ENCODE data around the gene ERC2.

Gene ERC2

GRCh38 chr3:55620351-55621025, 847.8 kb downstream of the ERC2 start:
- DNase-seq (ENCODE audit: low read depth): no peak

DNA sequence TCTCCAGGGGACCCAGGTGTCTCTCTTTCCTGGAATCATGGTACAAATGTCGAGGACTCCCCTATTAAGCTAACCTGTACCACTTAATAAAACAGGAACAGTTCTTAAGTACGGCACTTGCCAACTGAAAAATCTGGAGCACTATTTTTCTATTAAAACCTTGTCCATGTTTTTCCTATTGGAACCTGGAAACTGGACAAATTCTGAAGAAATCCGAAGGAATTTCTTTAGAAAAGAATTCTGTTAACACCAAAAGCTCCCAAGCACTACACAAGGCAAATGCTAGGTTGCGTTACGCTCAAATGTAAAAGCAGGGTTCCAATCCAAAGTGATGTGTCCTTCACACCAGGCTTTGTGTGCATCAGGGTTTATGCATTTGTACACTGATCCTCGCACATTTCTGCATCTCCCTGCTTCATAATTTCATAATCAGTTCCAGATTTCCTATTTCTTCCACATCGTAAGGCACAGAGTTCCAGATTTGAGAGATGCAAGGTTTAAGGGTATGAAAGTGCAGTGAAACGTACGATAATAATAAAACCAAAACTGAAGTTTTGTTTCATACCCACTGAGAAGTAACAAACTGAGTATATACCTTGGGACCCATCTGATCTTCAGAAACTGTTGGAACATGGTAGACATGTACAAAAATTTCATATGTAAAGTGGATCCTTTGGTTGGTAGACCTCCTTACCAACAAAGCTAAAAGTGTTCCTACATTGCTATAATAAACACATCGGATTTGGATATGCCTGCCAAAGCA, 849.0 kb downstream of the ERC2 start:
- no peak for DNase-seq (ENCODE audit: low read depth)

- DNase-seq (ENCODE audit: low read depth): no peak
These were observed 850.9 kb downstream of the ERC2 start for GRCh38 chr3:55617385-55617784.

GRCh38 chr3:55616803-55617202, 851.5 kb downstream of the ERC2 start:
- DNase-seq (ENCODE audit: low read depth): no peak

- DNase-seq (ENCODE audit: low read depth): no peak
These were observed 852.5 kb downstream of the ERC2 start for GRCh38 chr3:55615694-55616295.

DNA sequence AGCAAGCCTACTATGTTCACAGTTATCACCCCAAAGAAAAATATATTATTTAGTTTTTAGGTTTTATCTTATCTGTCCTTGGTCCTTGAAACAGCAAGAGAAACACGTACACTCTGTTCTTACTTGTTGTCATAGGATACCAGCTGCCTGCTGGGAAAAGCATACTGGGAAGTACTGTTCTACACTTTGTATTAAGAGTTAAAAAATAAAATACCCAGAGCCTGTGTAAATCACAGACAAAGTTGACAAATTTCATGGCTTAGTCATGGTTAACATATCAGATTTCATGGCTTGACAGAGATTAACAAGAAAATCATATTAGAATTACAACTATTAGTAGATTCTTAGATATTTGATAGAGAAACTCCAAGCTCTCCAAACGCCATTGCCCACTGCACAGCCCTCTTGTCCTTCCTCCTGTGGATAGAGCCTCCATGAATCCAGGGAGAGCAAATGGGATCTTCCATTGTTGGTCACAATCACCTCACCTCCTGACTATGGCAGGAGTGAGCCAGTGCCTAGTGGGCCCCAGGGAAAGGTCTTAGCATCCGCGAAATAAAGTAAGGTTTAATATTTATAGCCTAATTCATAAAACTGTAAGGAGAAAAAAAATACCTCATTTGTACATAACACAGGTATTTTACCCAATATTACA, 853.1 kb downstream of the ERC2 start:
- DNase-seq (ENCODE audit: low read depth): no peak

- no peak for DNase-seq (ENCODE audit: low read depth)
These were observed 857.1 kb downstream of the ERC2 start for GRCh38 chr3:55611121-55611520.

- DNase-seq (ENCODE audit: low read depth): no peak
These were observed 858.9 kb downstream of the ERC2 start for GRCh38 chr3:55609230-55609827.

DNA sequence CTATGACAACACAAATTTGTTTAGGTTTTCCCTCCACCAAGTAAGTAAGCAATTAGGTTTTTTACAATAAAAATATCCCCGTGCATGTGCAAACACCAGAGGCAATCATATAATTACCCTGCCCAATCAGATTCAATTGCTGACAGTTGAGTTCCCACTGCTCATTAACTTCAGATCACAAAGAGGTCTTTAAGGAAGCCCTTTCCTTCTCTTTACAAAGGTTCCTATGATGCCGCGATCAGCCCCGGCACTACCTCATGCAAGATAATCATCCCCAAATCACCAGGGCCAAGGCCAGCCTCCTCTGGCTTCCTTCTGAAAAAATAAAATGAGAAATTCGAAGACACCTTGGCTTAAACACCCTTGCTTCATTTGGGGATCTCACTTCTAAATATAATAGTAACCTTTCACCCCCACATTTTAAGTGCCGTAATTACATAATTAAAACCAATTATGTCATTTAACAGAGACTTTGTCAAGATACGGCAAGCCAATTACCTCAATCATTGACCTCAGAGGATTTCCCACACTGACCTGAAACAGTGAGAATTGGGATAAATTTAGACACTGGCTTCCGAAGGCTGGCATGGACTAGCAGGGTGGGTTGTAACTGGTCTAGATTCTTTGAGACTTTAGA, 859.8 kb downstream of the ERC2 start:
- no peak for DNase-seq (ENCODE audit: low read depth)

- DNase-seq (ENCODE audit: low read depth): no peak
These were observed 860.4 kb downstream of the ERC2 start for GRCh38 chr3:55607844-55608243.

DNA sequence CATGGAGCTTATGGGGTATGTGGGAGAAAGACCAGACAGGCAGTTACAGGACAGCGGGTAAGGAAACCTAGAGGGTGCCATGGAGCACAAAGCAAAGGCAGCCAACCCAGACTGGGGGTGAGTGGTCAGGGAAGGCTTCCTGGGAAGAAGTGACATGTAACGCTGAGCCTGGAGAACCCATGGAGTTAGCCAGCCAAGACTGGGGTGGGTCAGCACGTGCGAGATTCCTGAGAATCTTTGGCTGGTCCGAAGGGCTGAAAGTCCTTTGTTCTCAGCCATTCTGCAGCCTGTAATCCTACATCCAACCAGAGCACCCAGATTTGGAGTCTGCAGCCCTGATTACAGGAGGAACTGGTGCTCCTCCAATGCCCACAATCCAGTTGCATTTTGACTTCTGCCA, 861.1 kb downstream of the ERC2 start:
- no peak for DNase-seq (ENCODE audit: low read depth)

- DNase-seq (ENCODE audit: low read depth): no peak
These were observed 862.6 kb downstream of the ERC2 start for GRCh38 chr3:55605443-55606236.

- no peak for DNase-seq (ENCODE audit: low read depth)
These were observed 863.4 kb downstream of the ERC2 start for GRCh38 chr3:55604846-55605245.

DNA sequence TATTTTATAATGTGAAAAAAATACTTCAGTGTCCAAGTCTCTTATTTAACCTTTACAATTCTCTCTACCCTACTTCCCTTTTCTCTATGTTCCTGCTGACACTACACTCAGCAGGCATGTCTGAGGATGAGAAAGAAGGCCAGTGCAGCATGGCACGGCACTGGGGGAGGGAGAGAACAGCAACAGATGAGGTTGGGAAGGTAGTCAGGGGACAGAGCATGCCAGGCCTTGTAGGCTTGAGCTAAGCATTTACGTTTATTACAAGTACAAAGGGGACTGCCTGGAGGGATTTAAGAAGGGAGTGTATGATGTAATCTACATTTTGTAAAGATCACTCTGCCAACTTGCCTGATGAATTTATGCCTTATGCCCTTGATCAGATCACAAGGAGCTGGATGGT, 863.9 kb downstream of the ERC2 start:
- no peak for DNase-seq (ENCODE audit: low read depth)

DNA sequence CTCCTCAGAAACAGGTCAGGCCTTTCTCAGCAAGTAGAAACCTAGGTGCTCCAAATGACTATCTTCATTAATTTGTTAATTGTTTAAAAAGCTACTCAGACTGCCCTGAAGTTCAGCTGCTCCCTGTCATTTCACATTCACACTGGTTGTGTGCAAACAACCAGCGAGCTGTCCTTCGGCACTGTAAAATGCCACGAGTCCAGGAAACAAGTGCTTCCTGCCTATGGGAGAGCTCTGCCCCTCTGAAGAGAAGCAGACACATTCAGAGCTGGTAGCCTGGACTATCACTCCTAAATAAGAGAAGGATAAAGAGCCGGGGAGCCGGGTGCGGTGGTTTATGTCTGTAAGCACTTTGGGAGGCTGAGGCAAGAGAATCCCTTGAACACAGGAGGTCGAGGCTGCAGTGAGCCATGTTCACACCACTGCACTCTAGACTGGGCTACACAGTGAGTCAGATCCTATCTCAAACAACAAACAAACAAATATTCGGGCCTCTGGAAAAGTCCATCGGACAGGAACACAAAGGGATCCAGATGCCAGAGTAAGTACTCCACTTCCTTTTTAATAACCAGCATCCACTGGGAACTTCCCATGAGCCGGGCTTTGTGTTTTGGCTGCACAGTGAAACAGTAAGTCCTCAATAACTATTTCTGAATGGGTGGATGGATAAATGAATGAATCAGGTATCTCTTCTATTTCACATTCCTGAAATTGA, 866.7 kb downstream of the ERC2 start:
- no peak for DNase-seq (ENCODE audit: low read depth)

DNA sequence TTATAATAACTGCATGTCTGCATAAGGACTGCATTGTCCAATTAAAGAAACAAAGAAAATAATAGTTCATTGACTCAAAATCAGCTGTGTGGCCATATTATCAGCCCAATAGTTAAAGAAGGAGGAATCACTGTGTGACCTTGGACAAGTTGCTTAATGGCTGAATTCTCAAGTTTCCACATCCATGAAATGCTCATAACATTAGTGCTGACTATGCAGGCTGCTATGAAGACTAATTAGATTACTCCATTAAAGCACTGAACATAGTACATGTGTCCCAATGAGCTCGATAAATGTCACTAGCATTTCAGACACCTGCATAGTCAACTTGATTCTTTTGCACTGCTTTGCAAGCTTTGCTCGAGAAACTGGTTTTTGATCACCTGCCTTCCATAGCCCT, 870.0 kb downstream of the ERC2 start:
- DNase-seq (ENCODE audit: low read depth): no peak

- DNase-seq (ENCODE audit: low read depth): no peak
These were observed 870.6 kb downstream of the ERC2 start for GRCh38 chr3:55597641-55598040.

DNA sequence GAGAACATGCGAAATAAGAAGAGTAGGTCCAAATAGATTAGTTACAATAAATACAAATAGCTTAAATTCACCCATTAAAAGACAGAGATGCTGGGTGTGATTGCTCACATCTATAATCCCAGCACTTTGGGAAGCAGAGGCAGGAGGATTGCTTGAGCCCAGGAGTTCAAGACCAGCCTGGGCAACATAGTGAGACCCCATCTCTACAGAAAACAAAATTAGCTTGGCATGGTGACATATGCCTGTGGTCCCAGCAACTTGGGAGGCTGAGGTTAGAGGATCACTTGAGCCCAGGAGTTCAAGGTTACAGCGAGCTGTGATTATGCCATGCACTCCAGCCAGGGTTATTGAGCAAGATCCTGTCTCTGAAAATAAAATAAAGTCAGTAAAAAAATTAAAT, 872.1 kb downstream of the ERC2 start:
- no peak for DNase-seq (ENCODE audit: low read depth)

DNA sequence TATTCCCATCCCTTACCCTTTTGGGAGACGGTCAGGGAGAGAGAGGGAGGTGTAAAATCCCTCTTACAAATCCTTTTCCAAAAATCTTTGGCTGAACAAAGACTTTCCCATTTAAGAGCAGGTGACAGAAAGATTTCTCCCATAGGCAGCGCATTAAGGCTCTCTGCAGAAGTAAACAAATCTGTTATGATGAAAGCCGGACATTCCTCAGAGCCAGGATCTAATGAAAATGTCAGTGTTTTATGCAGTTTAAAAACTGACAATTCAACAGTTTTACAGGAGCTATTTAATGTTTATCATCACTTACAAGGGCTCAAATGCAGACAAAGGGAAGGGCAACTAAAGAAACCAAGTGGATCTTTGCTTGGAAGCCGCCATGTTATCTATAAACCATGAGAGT, 872.8 kb downstream of the ERC2 start:
- no peak for DNase-seq (ENCODE audit: low read depth)

GRCh38 chr3:55592572-55592971, 875.7 kb downstream of the ERC2 start:
- no peak for DNase-seq (ENCODE audit: low read depth)

DNA sequence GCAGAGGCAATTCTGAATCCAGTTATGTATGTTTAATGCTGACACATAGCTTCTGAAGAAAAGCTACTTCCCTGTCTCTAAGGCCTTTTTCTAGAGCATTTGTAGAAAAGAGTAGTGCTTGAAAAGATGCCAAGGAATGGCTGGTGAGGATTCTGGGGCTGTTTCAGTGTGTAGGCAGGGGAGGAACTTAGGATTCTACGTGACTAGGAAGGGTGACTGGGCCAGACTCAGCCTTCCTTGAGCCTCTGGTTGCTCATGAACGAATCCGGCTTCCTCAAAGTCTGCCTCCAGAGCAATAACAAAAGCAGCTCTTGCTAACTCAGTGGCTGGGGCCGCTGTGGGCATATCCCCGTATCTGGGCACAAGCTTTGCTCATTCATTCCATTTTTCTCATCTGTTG, 876.4 kb downstream of the ERC2 start:
- DNase-seq (ENCODE audit: low read depth): no peak
